Thymus (tissue), 11 donors: ENCODE results near the gene NUF2. TPM values are rescaled to one million over a fixed set of nuclear protein-coding genes. Genes with fewer than 3 reads are reported as not detected.
A peak's percentile ranks its signal among the peaks of the same experiment; 100 is the strongest.
"Not testable (repeated sequence)": the region's sequence is repeated elsewhere in the genome, so short reads cannot be mapped to it uniquely, and the experiment has no call there.

Source experiments
- DNase-seq, 9 donors: peaks; one replicate each; pipeline ENCODE4 v3.0.0-alpha.2; 2013; ENCODE audit warnings: low spot score in 9 of 9, low read depth in 6 of 9, missing footprints in 1 of 9
- H3K27ac ChIP-seq, 2 donors: one replicate each; pipeline ENCODE4 v1.5.1; 2013; ENCODE audit warnings: control low read depth in 1 of 2, low read depth in 1 of 2, low read length in 1 of 2, mild to moderate bottlenecking in 1 of 2, moderate library complexity in 1 of 2
- H3K27me3 ChIP-seq, 2 donors: one replicate each; pipeline ENCODE4 v1.5.1; 2013; ENCODE audit warnings: low read length in 1 of 2; ENCODE audit not compliant: control insufficient read depth in 2 of 2, insufficient read depth in 1 of 2
- H3K36me3 ChIP-seq, 2 donors: one replicate each; pipeline ENCODE4 v1.5.1; 2013; ENCODE audit warnings: low read length in 1 of 2, mild to moderate bottlenecking in 1 of 2, moderate library complexity in 1 of 2; ENCODE audit not compliant: control insufficient read depth in 2 of 2, insufficient read depth in 2 of 2
- H3K4me1 ChIP-seq, 2 donors: one replicate each; pipeline ENCODE4 v1.5.1; 2013; ENCODE audit warnings: low read length in 2 of 2; ENCODE audit not compliant: control insufficient read depth in 2 of 2, insufficient read depth in 2 of 2
- H3K4me3 ChIP-seq, 2 donors: one replicate each; pipeline ENCODE4 v1.5.1; 2013; ENCODE audit warnings: low read length in 2 of 2, control low read depth in 1 of 2, mild to moderate bottlenecking in 1 of 2
- H3K9me3 ChIP-seq, 2 donors: one replicate each; pipeline ENCODE4 v1.5.1; 2013; ENCODE audit warnings: low read length in 1 of 2, mild to moderate bottlenecking in 1 of 2; ENCODE audit not compliant: control insufficient read depth in 2 of 2, insufficient read depth in 1 of 2
- WGBS: extraction: QIAGEN DNeasy Blood & Tissue Kit; methylation state at CpG from one replicate; pipeline ENCODE4 v1.1.7; 2013; 5-methylcytosine and 5-hydroxymethylcytosine counted together
- polyA plus RNA-seq: library from polyadenylated mRNA; stranded (reverse); fragments of 200-250 nt; gene quantifications from one replicate; pipeline ENCODE4 v1.2.3, GENCODE V29; 2013
- total RNA-seq: library from RNA; stranded (reverse); fragments of 120-200 nt; gene quantifications from one replicate; pipeline ENCODE4 v1.2.4, GENCODE V29; 2013
- donor health status: healthy.

NUF2 gene
- total and polyA plus RNA-seq, 2 donors, result 17.8 to 45.8 TPM

DNA sequence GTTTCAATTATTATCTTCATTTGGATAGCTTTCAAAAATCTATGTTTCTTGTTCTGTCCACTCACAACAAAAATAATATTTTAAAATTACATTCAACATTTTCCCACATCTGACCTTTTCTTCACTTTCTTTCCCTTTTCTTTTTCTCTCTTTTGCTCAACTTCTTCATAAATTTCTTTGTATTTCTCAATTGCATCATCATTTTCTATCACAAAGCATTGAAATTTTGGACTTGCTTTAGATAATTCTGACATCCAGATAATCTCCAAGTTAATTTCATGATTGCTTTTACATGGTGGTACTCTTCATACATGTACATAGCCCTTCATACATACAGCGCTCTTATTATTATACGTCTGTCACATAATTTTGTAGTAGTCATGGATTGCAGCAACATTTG is 30.2 kb downstream of the NUF2 start:
- no peaks in the 10 kb centered on the region for H3K27me3 ChIP-seq
- WGBS, result 98% methylated on average over 2 of the region's 2 CpGs
- no peak overlapping the region for H3K4me3 ChIP-seq
- peaks cover 3 to 29% of the 10 kb centered on the region in 2 donors for H3K36me3 ChIP-seq
- no peaks in the 10 kb centered on the region for H3K9me3 ChIP-seq
- no peak overlapping the region for H3K27ac ChIP-seq
- H3K4me1 ChIP-seq, result no peaks in the 10 kb centered on the region
- DNase-seq, result no peak

DNA sequence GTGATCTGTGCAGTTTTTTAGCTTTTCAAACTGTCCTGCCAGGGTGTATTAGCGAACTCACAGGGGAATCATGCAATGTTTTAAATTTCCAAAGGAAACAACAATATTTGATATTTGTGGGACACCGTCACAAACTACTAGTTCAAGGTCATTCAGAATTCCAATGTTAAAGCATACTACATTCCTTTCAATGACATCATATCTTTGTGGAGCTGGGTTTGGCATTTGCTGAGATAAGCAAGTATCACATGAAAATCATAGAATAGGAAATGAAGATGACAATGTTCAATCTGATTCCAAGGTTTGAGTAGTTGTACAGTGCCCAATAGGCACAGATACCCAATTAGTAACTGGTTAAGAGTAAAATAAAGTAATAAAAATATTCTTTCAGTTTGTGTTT is 35.6 kb downstream of the NUF2 start:
- Histone ChIP-seq H3K27me3 (no peaks in the 10 kb centered on the region), H3K4me1 (no peaks in the 10 kb centered on the region), H3K36me3 (peaks cover under 1 to 16% of the 10 kb centered on the region in 2 donors), H3K4me3 (no peak overlapping the region), H3K27ac (no peak overlapping the region), H3K9me3 (no peaks in the 10 kb centered on the region)
- 99% methylated on average over 2 of the region's 2 CpGs for WGBS
- DNase-seq, result no peak

DNA sequence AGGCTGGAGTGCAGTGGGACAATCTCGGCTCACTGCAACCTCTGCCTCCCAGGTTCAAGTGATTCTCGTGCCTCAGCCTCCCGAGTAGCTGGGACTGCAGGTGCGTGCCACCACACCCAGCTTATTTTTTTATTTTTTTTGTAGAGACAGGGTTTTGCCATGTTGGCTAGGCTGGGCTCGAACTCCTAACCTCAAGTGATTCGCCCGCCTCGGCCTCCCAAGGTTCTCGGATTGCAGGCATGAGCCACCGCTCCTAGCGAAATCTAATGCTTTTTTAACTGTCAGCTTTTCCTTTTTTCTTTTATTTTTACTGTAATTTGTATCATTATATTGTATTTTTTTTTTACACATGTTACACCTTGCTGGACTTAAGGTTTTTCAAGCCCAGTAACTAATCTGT is 36.4 kb downstream of the NUF2 start:
- H3K27ac ChIP-seq, DNase-seq, H3K9me3 ChIP-seq, H3K27me3 ChIP-seq, H3K4me3 ChIP-seq, H3K4me1 ChIP-seq: not testable (repeated sequence)
- peaks cover 0 to 14% of the 10 kb centered on the region in 2 donors for H3K36me3 ChIP-seq
- 96% methylated on average over 11 of the region's 11 CpGs for WGBS

DNA sequence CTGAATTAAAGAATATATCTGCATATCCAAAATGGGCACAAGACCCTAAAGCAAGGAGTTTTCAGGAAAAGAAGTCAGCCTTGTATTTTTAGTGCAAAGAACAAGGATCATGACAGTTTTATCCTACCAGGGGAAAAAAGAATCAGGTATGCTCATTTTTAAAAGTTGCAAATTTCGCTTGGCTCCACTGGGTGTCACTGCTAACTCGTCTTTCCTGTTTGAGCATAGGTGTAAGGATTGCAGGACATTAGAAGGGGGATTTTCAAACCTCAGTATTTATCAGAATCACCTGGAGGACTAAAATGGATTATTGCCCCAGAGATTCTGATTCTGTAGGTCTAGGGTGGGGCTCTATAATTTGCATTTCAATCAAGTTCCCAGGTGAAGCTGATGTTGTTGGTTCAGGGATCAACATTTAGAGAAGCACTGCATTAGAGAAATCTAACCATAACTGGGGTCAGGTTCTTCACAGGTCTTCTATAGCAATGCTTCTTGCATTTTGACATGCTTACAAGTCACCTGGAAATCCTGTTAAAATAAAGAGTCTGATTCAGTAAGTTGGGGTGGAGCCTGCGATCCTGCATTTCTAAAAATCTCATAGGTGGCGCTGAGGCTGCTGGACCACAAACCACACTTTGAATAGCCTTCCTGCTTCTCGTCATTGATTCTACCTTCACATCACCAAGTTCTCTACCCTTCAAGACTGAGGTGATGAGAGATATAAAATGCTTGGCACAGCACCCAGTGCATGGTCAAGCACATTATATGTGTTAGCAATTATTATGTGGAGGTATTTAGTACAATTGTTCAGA is 39.6 kb downstream of the NUF2 start:
- 24% methylated on average over 5 of the region's 5 CpGs for WGBS
- H3K4me1 ChIP-seq, result no peaks in the 10 kb centered on the region
- no peaks in the 10 kb centered on the region for H3K27me3 ChIP-seq
- no peak overlapping the region for H3K27ac ChIP-seq
- H3K4me3 ChIP-seq, result no peak overlapping the region
- DNase-seq, result peak in 1 of 9 donors; percentile 7
- no peaks in the 10 kb centered on the region for H3K9me3 ChIP-seq
- peaks cover 0 to 8% of the 10 kb centered on the region in 2 donors for H3K36me3 ChIP-seq

DNA sequence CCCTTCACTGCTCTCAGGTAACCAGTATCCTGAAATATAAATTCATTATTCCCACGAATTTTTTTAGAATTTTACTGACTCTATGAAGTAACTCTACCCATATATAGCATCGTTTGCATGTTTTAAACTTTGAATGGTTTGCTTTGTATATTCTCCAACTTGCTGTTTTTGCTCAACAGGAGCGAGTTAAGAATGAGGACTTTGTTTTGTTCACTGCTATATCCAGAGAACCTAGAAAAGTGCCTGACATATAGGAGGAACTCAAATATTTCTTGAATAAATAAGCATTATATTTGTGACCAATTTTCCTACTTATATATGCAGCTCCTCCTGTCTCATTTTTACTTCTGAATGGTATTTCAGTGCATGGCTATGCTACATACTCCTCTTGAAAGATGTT is 43.4 kb downstream of the NUF2 start:
- Histone ChIP-seq H3K9me3 (no peaks in the 10 kb centered on the region), H3K27ac (no peak overlapping the region), H3K4me1 (no peaks in the 10 kb centered on the region), H3K4me3 (no peak overlapping the region), H3K36me3 (no peaks in the 10 kb centered on the region), H3K27me3 (no peaks in the 10 kb centered on the region)
- DNase-seq, result no peak
- 58% methylated on average over 3 of the region's 3 CpGs for WGBS

DNA sequence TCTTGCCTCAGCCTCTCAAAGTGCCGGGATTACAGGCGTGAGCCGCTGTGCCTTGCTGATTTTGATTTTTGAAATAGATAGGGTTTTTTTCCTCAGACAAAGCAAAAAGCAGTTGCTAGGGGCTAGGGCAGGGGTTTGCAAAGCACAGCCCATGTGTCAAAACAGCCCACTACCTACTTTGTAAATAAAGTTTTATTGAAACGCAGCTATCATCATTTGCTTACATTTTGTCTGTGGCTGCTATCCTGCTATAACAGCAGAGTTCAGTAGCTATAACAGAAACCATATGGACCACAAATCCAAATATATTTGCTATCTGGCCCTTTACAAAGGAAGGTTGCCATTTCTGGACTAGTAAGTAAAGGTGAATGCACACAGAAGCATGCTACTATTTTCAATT is 44.8 kb downstream of the NUF2 start:
- DNase-seq, result no peak

DNA sequence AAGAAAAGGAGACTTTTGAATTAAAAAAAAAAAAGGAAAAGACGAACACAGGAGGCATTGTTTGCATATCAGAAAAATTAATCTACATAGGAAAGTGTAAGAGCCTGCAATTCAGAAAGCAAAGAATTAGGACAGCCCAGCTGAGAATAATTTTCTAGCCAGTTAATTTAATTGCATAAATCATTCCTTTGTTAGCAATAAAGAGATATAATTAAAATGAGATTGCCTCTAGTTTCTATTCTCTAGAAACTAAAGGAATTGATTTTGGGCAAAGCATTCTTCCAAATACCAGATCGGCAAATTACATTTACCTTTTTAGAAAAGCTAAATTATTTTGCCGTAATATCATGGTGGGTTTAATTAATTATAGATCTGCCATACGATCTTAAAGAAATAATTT is 46.0 kb downstream of the NUF2 start:
- Histone ChIP-seq H3K27me3 (no peaks in the 10 kb centered on the region), H3K27ac (no peak overlapping the region), H3K36me3 (no peaks in the 10 kb centered on the region), H3K4me1 (no peaks in the 10 kb centered on the region), H3K4me3 (no peak overlapping the region), H3K9me3 (no peaks in the 10 kb centered on the region)
- DNase-seq, result no peak
- WGBS, result 90% methylated on average over 4 of the region's 4 CpGs

More for the DNA sequence above, 44.8 kb downstream of the NUF2 start:
- Histone ChIP-seq H3K4me3 (no peak overlapping the region), H3K4me1 (no peaks in the 10 kb centered on the region), H3K36me3 (no peaks in the 10 kb centered on the region), H3K27ac (no peak overlapping the region), H3K27me3 (no peaks in the 10 kb centered on the region), H3K9me3 (no peaks in the 10 kb centered on the region)
- WGBS, result 83% methylated on average over 4 of the region's 4 CpGs

DNA sequence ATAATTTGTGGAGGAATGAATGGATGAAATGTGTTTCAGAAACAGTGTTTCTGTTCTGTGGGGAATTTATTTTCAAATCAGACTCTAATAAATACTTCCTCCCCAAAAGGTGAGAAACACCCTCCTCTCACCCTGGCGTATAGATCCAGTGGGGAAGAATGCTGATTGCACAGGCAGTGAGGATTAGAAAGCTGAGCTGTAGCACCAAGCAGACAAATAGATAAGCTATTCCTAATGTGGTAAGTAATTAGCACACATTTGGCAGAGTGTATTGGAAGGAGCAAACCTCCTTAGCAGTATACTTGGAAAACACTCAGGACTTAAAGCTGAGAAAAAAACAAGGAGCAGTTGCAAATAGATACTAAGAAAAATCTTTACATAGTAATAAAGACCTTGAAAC is 50.8 kb downstream of the NUF2 start:
- H3K27me3 ChIP-seq, result no peaks in the 10 kb centered on the region
- no peaks in the 10 kb centered on the region for H3K36me3 ChIP-seq
- no peak overlapping the region for H3K27ac ChIP-seq
- DNase-seq, result no peak
- no peak overlapping the region for H3K4me3 ChIP-seq
- H3K9me3 ChIP-seq, result no peaks in the 10 kb centered on the region
- no peaks in the 10 kb centered on the region for H3K4me1 ChIP-seq
- WGBS, result 98% methylated on average over 1 of the region's 1 CpG

DNA sequence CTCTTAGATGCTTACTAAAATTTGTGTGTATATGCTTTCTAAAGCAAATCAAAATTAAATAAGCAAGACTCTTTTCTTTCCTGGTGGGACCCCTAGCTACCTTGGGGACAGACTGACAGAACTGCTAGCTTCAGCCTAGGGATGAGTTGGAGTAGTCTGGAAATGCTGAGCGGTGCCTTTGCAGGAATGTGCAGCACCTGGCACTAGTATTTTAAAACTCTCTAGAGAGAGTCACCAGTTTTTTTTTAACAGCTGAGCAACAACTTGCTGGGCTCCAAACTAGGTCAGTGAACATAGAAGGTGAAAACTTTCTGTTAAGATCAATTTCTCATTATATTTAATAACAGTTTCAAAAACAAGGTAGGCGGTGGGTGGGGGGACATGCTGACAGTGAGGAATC is 56.8 kb downstream of the NUF2 start:
- Histone ChIP-seq H3K27ac (no peak overlapping the region), H3K36me3 (no peaks in the 10 kb centered on the region), H3K27me3 (no peaks in the 10 kb centered on the region), H3K4me3 (no peak overlapping the region), H3K9me3 (no peaks in the 10 kb centered on the region), H3K4me1 (no peaks in the 10 kb centered on the region)
- no peak for DNase-seq
- WGBS, result 100% methylated on average over 2 of the region's 2 CpGs
